DND-41 (cell line): Measurements from ENCODE around the gene DZIP3.

Experiments used
- CTCF ChIP-seq: IDR thresholded peaks from 2 replicates; pipeline ENCODE4 v1.5.1; 2012; ENCODE audit warnings: borderline replicate concordance, low read length, moderate library complexity, mild to moderate bottlenecking; ENCODE audit not compliant: poor library complexity, severe bottlenecking; ENCODE audit errors: extremely low read depth
- EZH2 ChIP-seq: IDR thresholded peaks from 3 replicates; pipeline ENCODE4 v1.6.1; 2012; ENCODE audit warnings: borderline replicate concordance, low read depth, mild to moderate bottlenecking, moderate library complexity, low read length, inconsistent platforms; ENCODE audit not compliant: severe bottlenecking

GRCh38 chr3:108645364-108645763, 55.8 kb downstream of the DZIP3 start:
- no peak for TF ChIP-seq CTCF
- TF ChIP-seq EZH2 = no peak
